RPMI7951 (cell line): Measurements from ENCODE around the gene RNF11. TPM values are rescaled to one million over a fixed set of nuclear protein-coding genes. Genes with fewer than 3 reads are reported as not detected.

Experiments used
- DNase-seq: peaks from one replicate; pipeline ENCODE4 v3.0.0-alpha.2; 2012; ENCODE audit warnings: low read depth
- total RNA-seq: library from RNA; depleted of rRNA; stranded (reverse); fragments of >200 nt; shearing (Covaris generic); gene quantifications from 2 replicates; pipeline ENCODE4 v1.2.3, GENCODE V29; 2014

The RNF11 gene
- total RNA-seq, 1 experiment from 2014 or later = 164 TPM

GRCh38 chr1:51265618-51266017, 29.5 kb downstream of the RNF11 start:
- no peak for DNase-seq

GRCh38 chr1:51266181-51266580, 30.1 kb downstream of the RNF11 start:
- DNase-seq = no peak

DNA sequence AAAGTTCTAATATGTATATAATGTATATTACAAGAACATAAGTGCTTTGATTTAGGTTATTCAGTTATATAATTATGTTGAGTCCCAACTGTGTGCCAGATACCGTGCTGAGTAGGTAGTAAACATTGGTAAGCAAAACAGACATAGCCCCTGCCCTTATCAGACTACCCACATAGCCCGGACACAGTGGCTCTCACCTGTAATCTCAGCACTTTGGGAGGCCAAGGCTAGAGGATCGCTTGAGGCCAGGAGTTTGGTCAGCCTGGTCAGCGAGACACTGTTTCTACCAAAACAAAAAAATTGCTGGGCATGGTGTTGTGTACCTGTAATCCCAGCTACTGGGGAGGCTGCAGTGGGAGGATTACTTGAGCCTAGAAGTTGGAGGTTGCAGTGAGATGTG, 30.7 kb downstream of the RNF11 start:
- DNase-seq = no peak

- DNase-seq = peak; percentile 61
These were observed 32.6 kb downstream of the RNF11 start for GRCh38 chr1:51268634-51269033.

- no peak for DNase-seq
These were observed 34.7 kb downstream of the RNF11 start for GRCh38 chr1:51270751-51271150.

- no peak for DNase-seq
These were observed 36.8 kb downstream of the RNF11 start for GRCh38 chr1:51272916-51273315.

DNA sequence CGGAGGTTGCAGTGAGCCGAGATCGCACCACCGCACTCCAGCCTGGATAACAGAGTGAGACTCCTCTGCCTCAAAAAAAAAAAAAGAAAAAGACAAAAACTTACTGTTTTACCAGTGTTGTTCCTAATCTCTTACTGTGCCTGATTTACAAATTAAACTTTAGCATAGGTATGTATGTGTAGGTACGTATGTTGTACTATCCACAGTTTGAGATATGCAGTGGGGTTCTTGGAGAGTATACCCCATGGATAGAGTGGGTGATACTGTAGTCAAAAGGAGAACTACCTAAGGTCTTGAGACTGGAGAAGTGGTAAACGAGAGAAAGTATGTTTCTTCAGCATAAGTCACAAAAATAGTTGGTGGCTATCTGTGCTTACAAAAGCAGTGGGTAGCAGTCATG, 38.6 kb downstream of the RNF11 start:
- no peak for DNase-seq

DNA sequence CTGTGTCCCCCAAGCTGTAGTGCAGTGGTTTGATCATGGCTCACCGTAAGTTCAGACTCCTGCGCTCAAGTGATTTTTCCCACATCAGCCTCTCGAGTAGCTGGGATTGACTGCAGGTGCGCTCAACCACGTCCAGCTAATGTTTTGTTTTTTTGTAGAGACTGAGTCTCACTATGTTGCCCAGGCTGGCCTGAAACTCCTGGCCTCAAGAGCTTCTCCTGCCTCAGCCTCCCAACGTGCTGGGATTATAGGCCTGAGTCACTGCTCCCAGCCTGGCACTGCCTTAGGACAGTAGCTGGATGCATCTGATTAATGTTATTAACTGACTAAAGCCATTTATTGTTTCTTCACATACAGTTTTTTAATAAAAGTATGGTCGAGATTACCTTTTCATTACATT, 40.2 kb downstream of the RNF11 start:
- DNase-seq = peak; percentile 44

DNA sequence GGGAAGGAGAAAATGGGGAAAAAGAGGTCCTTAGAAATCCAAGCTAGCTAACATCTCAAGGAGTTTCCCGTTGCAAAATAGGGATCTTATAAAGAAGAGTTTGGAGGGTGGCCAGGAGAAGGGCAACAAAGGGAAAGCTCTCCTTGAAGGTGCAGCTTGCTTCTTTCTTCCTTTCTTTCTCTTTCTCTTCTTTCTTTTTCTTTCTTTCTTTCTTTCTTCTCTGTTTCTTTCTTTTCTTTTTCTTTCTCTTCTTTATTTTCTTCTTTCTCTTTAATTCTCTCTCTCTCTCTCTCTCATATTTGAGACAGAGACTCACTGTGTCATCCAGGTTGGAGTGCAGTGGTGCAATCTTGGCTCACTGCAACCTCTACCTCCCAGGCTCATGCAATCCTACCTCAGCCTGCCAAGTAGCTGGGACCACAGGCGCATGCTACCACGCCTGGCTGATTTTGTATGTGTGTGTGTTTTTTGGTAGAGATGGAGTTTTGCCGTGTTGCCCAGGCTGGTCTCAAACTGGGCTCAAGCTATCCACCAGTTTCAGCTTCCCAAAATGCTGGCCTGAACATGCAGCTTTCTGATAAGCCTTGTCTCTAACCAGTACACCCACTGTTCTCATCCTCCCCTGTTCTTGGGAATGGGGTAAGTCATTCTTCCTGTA, 44.4 kb downstream of the RNF11 start:
- DNase-seq = no peak

- DNase-seq = no peak
These were observed 45.7 kb downstream of the RNF11 start for GRCh38 chr1:51281807-51282206.

GRCh38 chr1:51282605-51283004, 46.5 kb downstream of the RNF11 start:
- no peak for DNase-seq

DNA sequence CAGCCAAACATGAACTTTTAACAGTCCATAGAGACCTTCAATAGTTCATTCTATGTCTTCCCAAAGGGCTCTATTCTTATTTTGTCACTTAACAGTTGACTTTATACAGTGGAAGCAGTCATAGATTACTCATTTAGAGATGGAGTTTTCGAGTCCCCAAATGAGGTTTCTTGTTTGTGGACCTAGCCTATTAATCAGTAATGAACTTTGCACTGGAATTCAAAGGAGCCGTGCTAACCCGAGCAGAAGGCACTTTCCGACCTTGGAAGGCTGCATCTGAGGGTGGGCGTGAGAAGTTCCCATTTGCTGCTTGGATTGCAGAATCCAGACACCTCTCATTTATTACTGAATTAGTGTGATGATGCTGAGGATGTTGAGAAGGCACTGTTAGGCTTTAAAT, 47.9 kb downstream of the RNF11 start:
- DNase-seq = no peak

GRCh38 chr1:51284487-51284954, 48.4 kb downstream of the RNF11 start:
- DNase-seq = peak; percentile 79

DNA sequence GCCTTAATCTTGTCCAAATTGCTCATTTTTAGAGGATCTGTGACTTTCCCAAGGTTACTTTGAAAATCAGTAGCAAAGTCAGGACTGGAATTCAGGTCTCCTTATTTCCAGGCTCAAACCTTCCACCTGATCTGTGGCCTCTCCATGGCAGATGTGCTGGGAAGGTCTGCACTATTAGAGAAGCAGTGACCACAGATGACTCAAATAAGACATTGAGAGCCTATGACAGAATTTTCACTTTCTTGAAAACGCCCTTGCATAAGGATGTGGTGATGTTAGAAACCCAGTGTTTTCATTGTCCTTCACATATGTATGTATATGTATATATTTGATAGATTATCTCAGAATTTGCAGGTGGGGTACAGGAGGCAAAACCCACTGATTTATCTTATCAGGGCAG, 49.0 kb downstream of the RNF11 start:
- DNase-seq = no peak

DNA sequence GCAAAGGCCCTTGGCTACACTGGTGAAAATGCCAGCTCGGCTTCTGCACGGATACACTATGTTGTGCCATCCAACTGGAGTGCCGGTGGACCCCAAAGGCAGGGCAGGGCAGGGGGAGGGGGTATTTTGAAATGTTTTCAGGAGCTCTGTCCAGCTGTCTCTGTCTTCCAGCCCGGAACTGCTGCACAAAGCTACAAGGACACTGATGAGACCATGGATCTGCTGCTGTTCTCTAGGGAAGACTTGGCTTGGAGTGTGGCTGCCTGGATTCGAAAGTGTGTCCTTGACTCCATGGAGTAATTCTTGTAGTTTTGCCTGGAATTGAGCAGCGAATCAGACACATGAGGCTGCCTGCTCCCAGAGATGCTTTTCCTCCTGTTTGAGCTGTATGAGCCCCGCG, 51.9 kb downstream of the RNF11 start:
- no peak for DNase-seq

- DNase-seq = no peak
These were observed 52.5 kb downstream of the RNF11 start for GRCh38 chr1:51288578-51288977.

- DNase-seq = no peak
These were observed 53.8 kb downstream of the RNF11 start for GRCh38 chr1:51289676-51290488.

- no peak for DNase-seq
These were observed 54.4 kb downstream of the RNF11 start for GRCh38 chr1:51290489-51290847.

DNA sequence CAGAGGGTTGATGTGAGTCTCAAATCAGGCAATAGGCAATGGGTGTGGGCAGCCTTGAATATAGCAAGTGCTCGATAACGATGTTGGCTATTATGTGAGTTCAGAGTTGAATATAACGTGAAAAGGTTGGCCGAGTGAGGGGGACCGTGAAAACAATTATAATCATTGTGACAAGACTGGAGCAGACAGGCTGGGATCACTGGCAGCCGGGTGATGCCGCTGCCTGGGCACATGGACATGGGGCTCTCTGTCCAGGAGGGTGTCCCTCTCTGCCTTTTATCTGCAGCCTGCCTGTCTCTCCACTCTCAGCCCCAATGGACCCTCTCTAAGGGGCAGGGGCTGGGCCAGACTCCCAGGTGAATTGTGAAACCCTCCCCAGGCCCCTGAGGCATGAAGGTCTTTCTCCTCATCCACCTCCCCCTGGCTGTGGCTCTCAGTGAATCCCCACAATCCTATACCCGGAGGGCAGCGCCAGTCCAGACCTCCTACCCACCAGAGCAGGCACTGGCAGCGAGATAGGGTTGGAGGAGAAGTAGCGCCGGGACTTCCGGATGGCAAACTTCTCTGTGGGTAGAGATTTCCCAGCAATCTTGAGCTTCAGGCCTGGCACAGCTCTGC, 57.9 kb downstream of the RNF11 start:
- DNase-seq = no peak

DNA sequence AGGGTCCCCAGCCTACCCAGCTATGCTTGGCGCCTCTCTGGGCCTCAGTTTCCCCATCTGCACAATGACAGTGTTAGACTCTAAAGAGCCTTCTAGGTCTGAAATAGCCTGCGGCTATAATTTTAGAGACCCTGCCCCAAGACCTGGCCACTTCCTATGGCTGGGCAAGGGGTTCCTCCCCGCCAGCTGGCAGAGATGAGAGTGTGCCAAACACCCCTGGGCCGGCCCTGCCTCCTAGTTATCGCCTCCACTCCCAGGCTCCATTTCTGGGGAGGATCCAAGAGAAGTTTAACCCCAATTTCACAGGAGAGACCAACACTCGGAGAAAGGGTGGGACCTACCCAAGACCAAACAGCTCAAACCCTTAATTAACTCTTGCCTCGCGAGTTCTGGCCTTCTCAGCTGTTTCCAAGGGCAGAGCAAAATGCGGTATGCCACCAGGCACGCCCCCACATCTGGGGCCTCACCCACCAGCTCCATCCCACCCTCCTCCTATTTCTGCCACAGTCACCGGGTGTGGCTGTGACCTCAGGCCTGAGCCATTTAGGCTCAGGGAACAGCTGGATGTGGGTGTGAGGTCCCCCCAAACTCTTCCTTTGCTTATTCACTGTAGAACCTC, 58.6 kb downstream of the RNF11 start:
- no peak for DNase-seq

DNA sequence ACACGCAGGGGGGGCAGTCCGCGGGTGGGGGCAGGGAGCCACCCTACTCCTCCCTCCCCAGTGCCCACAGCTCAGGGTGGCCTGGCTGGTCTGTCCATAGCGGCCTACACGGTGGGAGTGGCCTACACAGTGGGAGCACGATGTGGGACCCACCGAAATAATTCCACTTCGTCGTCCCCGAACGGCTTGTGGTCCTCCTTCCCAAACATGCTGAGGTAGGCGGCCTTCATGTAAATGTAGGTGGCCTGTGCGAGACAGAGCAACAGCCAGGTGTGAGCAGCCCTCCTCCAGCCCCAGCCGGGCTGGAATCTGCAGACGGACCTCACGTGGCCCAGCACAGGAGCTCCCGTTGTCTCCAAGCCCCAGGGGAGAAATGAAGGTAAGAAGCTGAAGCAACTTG, 59.9 kb downstream of the RNF11 start:
- no peak for DNase-seq
